CD4-positive, alpha-beta T cell treated with Interferon alpha-2 for 1 hour (primary cell): ENCODE data around the gene ABCA7.

Source experiments
- DNase-seq, 2 donors: peaks; one replicate each; pipeline ENCODE4 v3.0.0-alpha.2; 2020 to 2022

The ABCA7 gene

GRCh38 chr19:1003283-1003682 lies 36.6 kb upstream of the ABCA7 start:
- DNase-seq, result no peak

DNA sequence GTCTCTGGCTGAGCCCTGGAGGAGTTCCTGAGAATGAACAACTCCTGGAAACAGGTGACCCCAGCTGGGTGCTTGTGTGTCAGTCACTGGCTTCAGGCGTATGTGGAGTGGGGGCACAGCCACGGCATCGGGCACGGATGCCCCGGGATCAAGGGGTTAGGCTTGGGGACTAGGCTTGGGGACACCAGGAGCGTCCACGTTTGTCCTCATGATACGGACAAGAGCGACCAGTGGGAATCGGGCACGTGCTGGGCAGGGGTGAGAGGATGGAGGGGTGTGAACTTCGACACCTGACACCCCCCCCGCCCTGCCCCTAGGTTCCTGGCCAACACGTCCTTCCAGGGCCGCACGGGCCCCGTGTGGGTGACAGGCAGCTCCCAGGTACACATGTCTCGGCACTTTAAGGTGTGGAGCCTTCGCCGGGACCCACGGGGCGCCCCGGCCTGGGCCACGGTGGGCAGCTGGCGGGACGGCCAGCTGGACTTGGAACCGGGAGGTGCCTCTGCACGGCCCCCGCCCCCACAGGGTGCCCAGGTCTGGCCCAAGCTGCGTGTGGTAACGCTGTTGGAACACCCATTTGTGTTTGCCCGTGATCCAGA lies 35.6 kb upstream of the ABCA7 start:
- no peak for DNase-seq

- no peak for DNase-seq
Observed at GRCh38 chr19:1004803-1005664, 34.9 kb upstream of the ABCA7 start.

- DNase-seq, result no peak
Observed at GRCh38 chr19:1006711-1007398, 33.1 kb upstream of the ABCA7 start.

GRCh38 chr19:1007399-1008251 lies 32.3 kb upstream of the ABCA7 start:
- DNase-seq, result no peak

- DNase-seq, result no peak
Observed at GRCh38 chr19:1008268-1009040, 31.5 kb upstream of the ABCA7 start.

GRCh38 chr19:1009041-1009980 lies 30.6 kb upstream of the ABCA7 start:
- no peak for DNase-seq

DNA sequence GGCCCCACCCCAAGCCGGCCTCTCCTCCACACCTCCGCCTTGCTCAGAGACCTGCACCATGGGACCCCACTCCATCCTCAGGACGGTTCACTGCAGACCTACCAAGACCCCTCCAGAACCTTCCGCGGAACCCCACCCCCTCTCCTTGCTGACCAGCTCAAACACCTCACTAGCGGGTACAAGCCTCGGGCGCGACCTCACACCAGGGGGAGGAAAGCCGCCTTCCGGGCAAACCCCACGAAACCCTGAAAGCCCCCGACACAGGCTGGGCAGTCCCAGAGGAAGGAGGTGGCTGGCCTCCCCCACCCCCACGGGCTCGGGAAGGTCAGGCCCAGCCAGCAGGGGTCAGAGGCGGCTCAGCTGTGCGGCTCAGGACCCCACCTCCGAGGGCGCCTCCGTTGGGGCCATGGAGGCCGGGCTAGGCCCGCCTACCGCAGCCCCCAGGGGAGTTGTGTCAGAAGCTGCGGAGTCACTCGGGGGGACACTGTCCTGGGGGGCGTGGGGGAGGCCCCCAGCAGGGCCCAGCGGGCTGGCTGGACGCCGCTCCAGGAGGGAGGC lies 29.8 kb upstream of the ABCA7 start:
- no peak for DNase-seq

DNA sequence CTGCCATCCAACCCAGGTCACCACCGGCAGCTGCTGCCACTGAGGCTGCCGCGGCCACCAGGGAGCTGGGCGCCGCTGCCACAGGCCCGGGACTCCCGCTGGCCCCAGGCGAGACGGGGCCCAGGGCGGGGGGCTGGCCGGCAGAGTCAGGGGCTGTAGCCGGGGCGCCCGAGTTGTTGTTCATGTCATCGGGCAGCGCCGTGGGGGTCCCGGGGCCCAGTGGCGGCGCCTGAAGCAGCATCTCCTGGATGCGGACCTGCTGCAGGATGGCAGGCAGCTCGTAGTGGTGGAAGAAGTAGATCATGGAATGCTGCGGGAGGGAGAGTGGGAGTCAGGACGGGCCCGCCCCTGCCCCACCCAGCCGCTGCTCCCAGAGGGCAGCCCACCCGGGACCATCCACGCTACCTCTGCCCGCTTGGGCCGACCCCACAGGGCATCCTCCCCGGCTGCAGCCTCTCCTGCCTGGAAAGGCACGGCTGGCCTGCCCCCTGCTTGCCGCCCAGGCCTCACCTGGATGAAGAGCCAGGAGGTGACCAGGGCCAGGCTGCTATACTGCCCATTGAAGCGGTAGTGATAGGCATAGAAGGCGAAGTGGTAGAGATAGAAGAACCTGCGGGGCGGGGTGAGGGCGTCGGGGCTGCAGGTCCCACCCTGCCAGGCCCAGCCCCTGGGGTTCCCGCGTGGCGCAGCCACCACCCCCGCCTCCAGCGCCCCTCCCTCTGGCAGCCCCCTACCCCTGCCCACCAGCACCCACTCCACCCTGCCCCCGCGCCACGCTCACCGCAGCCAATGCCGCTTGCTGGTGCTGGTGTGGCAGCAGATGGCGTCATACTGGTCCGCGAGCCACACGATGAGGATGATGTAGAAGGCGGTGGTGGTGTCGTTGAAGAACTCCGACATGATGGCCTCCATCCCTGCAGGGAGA lies 29.1 kb upstream of the ABCA7 start:
- DNase-seq, result no peak

GRCh38 chr19:1011831-1012333 lies 28.0 kb upstream of the ABCA7 start:
- DNase-seq, result no peak

DNA sequence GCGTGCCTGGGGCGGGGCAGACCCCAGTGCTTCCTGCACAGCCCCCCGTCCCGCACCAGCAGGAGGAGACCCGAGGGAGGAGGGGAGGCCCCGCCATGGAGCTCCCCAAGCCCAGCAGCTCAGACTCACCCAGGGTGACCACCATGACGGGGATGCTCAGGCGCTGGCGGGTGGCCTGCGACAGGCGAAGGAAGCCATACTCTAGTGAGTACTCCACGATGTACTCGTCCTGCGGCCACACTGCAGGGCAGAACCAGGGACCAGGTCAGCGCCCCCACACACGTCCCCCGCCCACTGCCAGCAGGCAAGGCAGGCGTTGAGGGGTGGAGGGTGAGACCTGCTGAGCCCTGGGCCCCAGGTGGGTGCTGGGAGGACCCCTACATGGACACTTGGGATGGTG lies 27.6 kb upstream of the ABCA7 start:
- DNase-seq, result no peak

DNA sequence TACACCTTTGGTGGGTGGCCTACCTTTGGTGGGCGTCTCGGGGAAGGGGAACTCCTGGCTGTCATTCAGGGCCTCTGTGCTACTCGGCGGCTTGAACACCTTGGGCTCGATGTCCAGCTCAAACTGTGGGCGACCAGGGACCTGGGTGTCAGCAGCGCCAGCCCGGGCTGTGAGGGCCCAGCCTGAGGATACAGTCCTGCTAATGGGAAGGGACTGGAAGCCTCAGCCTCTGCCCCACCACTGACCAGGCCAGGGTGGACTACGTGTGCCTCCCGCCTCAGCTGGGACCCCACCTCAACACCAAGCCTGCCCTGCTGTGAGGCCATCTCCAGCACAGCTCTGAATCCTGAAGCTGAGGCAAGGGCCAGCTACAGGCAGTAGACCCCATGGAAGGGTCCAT lies 26.7 kb upstream of the ABCA7 start:
- DNase-seq, result no peak

DNA sequence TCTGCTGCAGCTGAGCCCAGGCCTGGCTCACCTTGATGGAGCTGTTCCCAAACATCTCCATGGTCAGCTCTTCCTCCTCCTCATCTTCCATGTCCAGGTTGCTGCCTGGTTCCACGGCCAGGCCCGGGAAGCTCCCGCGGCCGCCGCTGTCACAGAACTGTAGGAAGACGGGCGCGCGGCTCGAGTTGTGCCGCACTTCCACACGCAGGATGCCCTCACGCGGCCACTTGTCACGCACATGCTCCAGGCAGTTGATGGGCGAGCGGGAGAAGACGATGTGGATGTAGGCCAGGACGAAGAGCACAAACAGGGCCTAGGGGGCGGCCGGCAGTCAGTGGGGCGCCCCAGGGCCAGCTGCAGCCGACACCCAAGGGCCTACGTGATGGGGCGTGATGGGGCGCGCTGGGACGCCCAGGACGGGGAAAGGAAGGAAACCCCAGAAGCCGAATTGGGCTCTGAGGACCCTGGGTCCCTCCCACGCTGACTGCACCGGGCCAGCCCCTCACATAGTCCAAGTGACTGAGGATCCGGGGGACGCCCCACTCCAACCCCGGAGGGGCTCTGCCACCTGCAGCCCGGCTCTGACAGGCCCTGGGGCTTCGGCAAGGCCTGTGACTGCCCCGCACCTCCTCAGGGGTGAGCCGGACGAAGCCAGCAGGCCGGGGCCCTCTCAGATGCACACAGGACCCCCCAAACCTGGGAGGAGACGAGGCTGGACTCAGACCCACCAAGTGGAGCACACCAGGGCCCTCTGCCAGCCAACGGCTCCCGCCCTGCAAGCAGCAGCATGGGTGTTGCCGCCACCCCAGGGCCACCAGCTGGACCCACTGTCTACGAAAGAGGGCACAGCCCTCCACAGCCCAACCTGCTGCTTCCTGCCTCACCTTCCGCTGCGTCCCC lies 25.5 kb upstream of the ABCA7 start:
- no peak for DNase-seq

DNA sequence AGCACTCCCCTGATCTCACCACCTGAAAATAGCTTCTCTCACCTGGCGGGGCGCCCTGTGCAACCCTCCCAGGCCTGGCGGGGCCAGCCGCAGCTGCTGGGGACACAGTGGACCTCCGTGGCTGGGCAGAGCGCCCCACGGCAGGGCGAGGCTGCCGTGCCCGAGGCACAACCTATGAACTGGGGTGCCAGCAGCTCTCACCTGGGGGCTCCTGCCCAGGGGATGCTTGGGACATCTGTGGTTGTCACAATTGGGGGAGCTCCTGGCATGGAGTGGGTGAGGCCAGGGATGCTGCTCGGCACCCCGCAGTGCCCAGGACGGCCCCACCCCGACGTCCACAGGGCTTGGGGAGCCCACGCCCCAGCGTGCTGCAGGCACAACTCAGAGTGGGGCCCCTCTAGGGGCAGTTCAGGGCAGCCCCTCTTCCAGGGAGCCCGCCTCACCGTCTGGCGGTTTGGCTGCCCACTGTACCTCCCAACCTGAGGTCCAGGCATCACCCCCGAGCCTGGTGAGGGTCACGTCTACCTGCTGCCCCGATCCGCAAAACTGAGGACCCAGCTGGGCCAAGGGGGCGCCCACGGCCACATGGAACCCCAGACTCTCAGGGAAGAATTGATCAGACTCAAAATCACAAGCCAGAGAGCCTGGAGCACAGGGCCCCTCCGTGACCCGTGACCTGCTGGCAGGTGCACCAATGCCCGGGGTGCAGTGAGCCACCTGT lies 24.7 kb upstream of the ABCA7 start:
- DNase-seq, result no peak

DNA sequence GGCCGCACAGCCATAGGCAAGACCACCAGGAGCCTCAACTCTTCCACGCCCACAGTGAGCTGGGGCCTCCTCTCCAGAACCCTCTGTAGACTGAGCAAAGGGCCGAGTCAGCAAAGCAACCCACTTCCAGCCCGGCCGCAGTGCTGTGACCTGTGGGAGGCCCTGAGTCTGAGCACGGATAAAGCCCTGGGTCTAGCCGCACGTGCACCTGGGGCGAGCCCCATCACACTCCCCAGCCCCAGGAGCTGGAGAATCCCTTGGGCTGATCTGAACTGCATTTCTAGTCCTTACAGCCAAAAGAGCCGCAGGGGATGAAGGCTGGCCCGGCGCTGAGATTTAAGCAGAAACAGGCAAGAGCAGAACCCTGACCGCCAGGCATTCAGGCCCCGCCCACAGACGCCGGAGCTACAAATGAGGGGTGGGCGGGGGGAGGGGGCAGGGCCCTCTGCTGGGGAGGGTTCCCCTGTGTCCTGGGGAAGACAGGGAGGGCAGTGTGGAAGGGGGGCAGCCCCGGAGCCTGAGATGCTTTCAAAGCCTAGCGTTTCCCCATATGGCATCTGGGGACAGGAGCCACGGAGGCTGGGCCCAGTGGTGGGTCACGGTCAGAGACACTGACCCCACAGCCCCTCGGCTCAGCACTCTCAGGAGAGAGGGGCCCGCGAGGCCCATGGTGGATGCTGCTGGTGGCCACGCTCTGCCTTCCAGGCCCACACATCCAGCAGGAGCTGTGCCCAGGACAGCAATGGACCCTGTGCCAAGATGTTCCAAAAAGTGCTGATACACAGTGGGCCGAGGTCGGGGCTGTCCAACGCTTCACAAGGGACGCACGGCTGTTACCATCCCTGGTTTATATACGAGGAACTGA lies 23.9 kb upstream of the ABCA7 start:
- no peak for DNase-seq

GRCh38 chr19:1016647-1017114 lies 23.2 kb upstream of the ABCA7 start:
- DNase-seq, result no peak
